Esophagus muscularis mucosa (tissue), 4 donors: ENCODE results near the gene UBE2E2. TPM values are rescaled to one million over a fixed set of nuclear protein-coding genes. Genes with fewer than 3 reads are reported as not detected.

Experiments
- DNase-seq: peaks from one replicate; pipeline ENCODE4 v3.0.0-alpha.2; 2017; ENCODE audit errors: extremely low spot score
- H3K27ac ChIP-seq, 4 donors: fragments of 200-600 bp; sonication (generic); replicated peaks in 1 of 4; 1 replicate in 3 of 4; 2 replicates in 1 of 4; pipeline ENCODE4 v1.5.1; 2016 to 2019; ENCODE audit warnings: mild to moderate bottlenecking in 1 of 4
- H3K27me3 ChIP-seq, 4 donors: fragments of 200-600 bp; sonication (generic); one replicate each; pipeline versions ENCODE4 v1.5.1 to v1.6.0; 2016 to 2019
- H3K36me3 ChIP-seq, 4 donors: fragments of 200-600 bp; sonication (generic); one replicate each; pipeline ENCODE4 v1.5.1; 2016 to 2019
- H3K4me1 ChIP-seq, 4 donors: fragments of 200-600 bp; sonication (generic); one replicate each; pipeline ENCODE4 v1.5.1; 2016 to 2019
- H3K4me3 ChIP-seq, 4 donors: fragments of 200-600 bp; sonication (generic); 1 replicate in 2 of 4; 2 replicates in 2 of 4; pipeline ENCODE4 v1.5.1; 2016 to 2019; ENCODE audit warnings: mild to moderate bottlenecking in 4 of 4, moderate library complexity in 1 of 4
- H3K9me3 ChIP-seq, 4 donors: fragments of 200-600 bp; sonication (generic); 1 replicate in 3 of 4; 2 replicates in 1 of 4; pipeline ENCODE4 v1.5.1; 2016 to 2019
- CTCF ChIP-seq, 3 experiments: fragments of 200-600 bp in 2 of 3; fragments of 450-650 bp in 1 of 3; sonication (generic) in 2 of 3; IDR thresholded peaks; one replicate each; pipeline ENCODE4 v1.5.1; 2017 to 2019; ENCODE audit warnings: antibody characterized with exemption in 3 of 3, mild to moderate bottlenecking in 2 of 3, moderate library complexity in 1 of 3
- EP300 ChIP-seq: sonication (generic); formaldehyde crosslinking; IDR thresholded peaks from one replicate; pipeline ENCODE4 v1.6.1; 2017; ENCODE audit warnings: antibody characterized with exemption
- POLR2A ChIP-seq: fragments of 450-650 bp; IDR thresholded peaks from one replicate; pipeline ENCODE4 v1.6.1; 2017; ENCODE audit warnings: antibody characterized with exemption, moderate library complexity, mild to moderate bottlenecking, low read depth
- POLR2AphosphoS5 ChIP-seq, 2 donors: sonication (generic); formaldehyde crosslinking; IDR thresholded peaks; one replicate each; pipeline ENCODE4 v1.6.1; 2017; ENCODE audit warnings: antibody characterized with exemption in 2 of 2
- whole genome bisulfite sequencing: methylation state at CpG from one replicate; pipeline ENCODE4 v1.1.5; 2018; 5-methylcytosine and 5-hydroxymethylcytosine counted together
- intact Hi-C: fragments of 100-400 bp; cut with DNase I; formaldehyde crosslinking; loops from one replicate; pipeline ENCODE4 v1.15.1; 2023
- total RNA-seq, 4 donors: library from RNA; depleted of rRNA; stranded (reverse); fragments of >200 nt; gene quantifications; one replicate each; pipeline versions ENCODE4 v1.1.0 to v1.2.1, GENCODE V29; 2016

The UBE2E2 gene
- total RNA-seq, 4 donors from 2014 or later = 53.5 to 143 (median 90.3) TPM

- 38% methylated on average over 3 of the region's 3 CpGs for WGBS
- intact Hi-C loops = loop anchor here (10.0 kb wide), 1 partner anchor 250 kb away; the partner anchor contains the start of gene UBE2E2
- no peak overlapping the region for H3K4me3 ChIP-seq
Measured at GRCh38 chr3:23455084-23455483, 252.0 kb downstream of the UBE2E2 start.

GRCh38 chr3:23455775-23456174, 252.6 kb downstream of the UBE2E2 start:
- H3K27ac ChIP-seq = peak overlapping the region in 1 of 4 donors; percentile 13

More at GRCh38 chr3:23455084-23455483, 252.0 kb downstream of the UBE2E2 start:
- Histone ChIP-seq H3K27ac (no peak overlapping the region), H3K4me1 (peaks cover 12 to 37% (median 33%) of the 10 kb centered on the region in 4 donors), H3K36me3 (no peaks in the 10 kb centered on the region), H3K9me3 (no peaks in the 10 kb centered on the region), H3K27me3 (no peaks in the 10 kb centered on the region)
- peak; percentile 28 for TF ChIP-seq POLR2A
- no peak for TF ChIP-seq EP300
- TF ChIP-seq CTCF (IDR thresholded peaks at IDR 0.05) = no peak
- peak in 1 of 2 donors; percentile 44 for TF ChIP-seq POLR2AphosphoS5 (IDR thresholded peaks at IDR 0.05)
- DNase-seq = no peak

GRCh38 chr3:23457697-23458096, 254.6 kb downstream of the UBE2E2 start:
- Histone ChIP-seq H3K4me1 (peaks cover 12 to 43% (median 39%) of the 10 kb centered on the region in 4 donors), H3K27ac (no peak overlapping the region), H3K9me3 (no peaks in the 10 kb centered on the region), H3K4me3 (no peak overlapping the region), H3K27me3 (no peaks in the 10 kb centered on the region), H3K36me3 (no peaks in the 10 kb centered on the region)
- DNase-seq = no peak
- WGBS = 96% methylated on average over 2 of the region's 2 CpGs
- TF ChIP-seq CTCF (IDR thresholded peaks at IDR 0.05) = no peak
- TF ChIP-seq POLR2AphosphoS5 (IDR thresholded peaks at IDR 0.05) = no peak
- TF ChIP-seq POLR2A = no peak
- no peak for TF ChIP-seq EP300
- intact Hi-C loops = loop anchor here (10.0 kb wide), 1 partner anchor 253 kb away; the partner anchor contains the start of gene UBE2E2

More at GRCh38 chr3:23455775-23456174, 252.6 kb downstream of the UBE2E2 start:
- no peaks in the 10 kb centered on the region for H3K36me3 ChIP-seq
- intact Hi-C loops = loop anchor here (10.0 kb wide), 1 partner anchor 251 kb away; the partner anchor contains the start of gene UBE2E2
- H3K9me3 ChIP-seq = no peaks in the 10 kb centered on the region
- peaks cover 12 to 41% (median 39%) of the 10 kb centered on the region in 4 donors for H3K4me1 ChIP-seq
- WGBS = 50% methylated on average over 2 of the region's 2 CpGs
- no peaks in the 10 kb centered on the region for H3K27me3 ChIP-seq
- no peak for TF ChIP-seq POLR2A
- TF ChIP-seq CTCF (IDR thresholded peaks at IDR 0.05) = no peak
- TF ChIP-seq POLR2AphosphoS5 (IDR thresholded peaks at IDR 0.05) = no peak
- TF ChIP-seq EP300 = no peak
- H3K4me3 ChIP-seq = no peak overlapping the region
- DNase-seq = no peak

- TF ChIP-seq EP300 (no peak), CTCF (IDR thresholded peaks at IDR 0.05) (no peak), POLR2A (no peak), POLR2AphosphoS5 (IDR thresholded peaks at IDR 0.05) (no peak)
- Histone ChIP-seq H3K4me3 (no peak overlapping the region), H3K27ac (no peak overlapping the region), H3K4me1 (peaks cover 17 to 36% (median 30%) of the 10 kb centered on the region in 4 donors), H3K36me3 (no peaks in the 10 kb centered on the region), H3K27me3 (no peaks in the 10 kb centered on the region), H3K9me3 (no peaks in the 10 kb centered on the region)
- WGBS = 53% methylated on average over 3 of the region's 3 CpGs
- intact Hi-C loops = loop anchor here (10.0 kb wide), 1 partner anchor 255 kb away; the partner anchor contains the start of gene UBE2E2
- no peak for DNase-seq
Measured at GRCh38 chr3:23459465-23459864, 256.3 kb downstream of the UBE2E2 start.
